Lower leg skin (tissue), 3 donors: ENCODE data around the gene KCNG4.

Source experiments
- POLR2A ChIP-seq, 2 donors: fragments of 450-650 bp; IDR thresholded peaks; one replicate each; pipeline ENCODE4 v1.6.1; 2016 to 2017; ENCODE audit warnings: antibody characterized with exemption in 2 of 2, mild to moderate bottlenecking in 1 of 2, moderate library complexity in 1 of 2
- TF ChIP-seq, protein P1 (sequence below), 3 donors: fragments of 450-650 bp; IDR thresholded peaks; one replicate each; pipeline ENCODE4 v1.5.1; 2016; ENCODE audit warnings: antibody characterized with exemption in 3 of 3, mild to moderate bottlenecking in 3 of 3, moderate library complexity in 2 of 3

DNA sequence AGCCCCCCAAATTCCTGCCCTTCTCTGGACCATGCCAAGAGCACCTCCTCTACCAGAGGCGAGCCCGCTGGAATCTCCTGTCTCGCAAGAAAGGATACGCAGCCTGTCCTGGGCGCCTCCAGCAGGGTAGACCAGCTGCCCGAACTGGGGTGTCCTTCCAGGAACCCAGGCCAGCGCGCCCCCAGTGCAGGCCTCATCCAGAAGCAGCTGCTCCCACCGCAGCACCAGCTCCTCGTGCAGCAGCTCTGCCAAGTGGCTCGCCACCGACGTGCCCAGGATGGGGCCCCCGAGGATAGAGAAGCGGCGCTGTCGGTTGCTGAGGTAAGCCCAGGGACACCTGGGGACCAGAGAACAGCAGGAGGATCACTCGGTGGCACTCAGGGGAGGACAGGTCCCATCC is 57.7 kb downstream of the KCNG4 start:
- TF ChIP-seq, protein P1, sequence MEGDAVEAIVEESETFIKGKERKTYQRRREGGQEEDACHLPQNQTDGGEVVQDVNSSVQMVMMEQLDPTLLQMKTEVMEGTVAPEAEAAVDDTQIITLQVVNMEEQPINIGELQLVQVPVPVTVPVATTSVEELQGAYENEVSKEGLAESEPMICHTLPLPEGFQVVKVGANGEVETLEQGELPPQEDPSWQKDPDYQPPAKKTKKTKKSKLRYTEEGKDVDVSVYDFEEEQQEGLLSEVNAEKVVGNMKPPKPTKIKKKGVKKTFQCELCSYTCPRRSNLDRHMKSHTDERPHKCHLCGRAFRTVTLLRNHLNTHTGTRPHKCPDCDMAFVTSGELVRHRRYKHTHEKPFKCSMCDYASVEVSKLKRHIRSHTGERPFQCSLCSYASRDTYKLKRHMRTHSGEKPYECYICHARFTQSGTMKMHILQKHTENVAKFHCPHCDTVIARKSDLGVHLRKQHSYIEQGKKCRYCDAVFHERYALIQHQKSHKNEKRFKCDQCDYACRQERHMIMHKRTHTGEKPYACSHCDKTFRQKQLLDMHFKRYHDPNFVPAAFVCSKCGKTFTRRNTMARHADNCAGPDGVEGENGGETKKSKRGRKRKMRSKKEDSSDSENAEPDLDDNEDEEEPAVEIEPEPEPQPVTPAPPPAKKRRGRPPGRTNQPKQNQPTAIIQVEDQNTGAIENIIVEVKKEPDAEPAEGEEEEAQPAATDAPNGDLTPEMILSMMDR (IDR thresholded peaks at IDR 0.05) = no peak
- no peak for TF ChIP-seq POLR2A (IDR thresholded peaks at IDR 0.05)
